HG03175 (cell line): ENCODE measurements around the gene GREB1.

Source experiments
- ATAC-seq: cut with Tn5 transposase; IDR thresholded peaks from one replicate; pipeline ENCODE4 v1.9.1; 2021; ENCODE audit warnings: mild to moderate bottlenecking, moderate library complexity; ENCODE audit not compliant: unreplicated experiment

Gene GREB1

GRCh38 chr2:11533278-11534070 lies at the start of gene GREB1:
Gene GREB1 (plus strand): TSS chr2:11534045. CDS start chr2:11556615, 22,570 bp downstream.
- ATAC-seq, result no peak

GRCh38 chr2:11488809-11489208 lies 45.0 kb upstream of the GREB1 start:
- ATAC-seq, result no peak

GRCh38 chr2:11490194-11490593 lies 43.7 kb upstream of the GREB1 start:
- no peak for ATAC-seq

GRCh38 chr2:11491348-11491933 lies 42.4 kb upstream of the GREB1 start:
- no peak for ATAC-seq

- no peak for ATAC-seq
Measured at GRCh38 chr2:11492244-11492643, 41.6 kb upstream of the GREB1 start.

- no peak for ATAC-seq
Measured at GRCh38 chr2:11492720-11493119, 41.1 kb upstream of the GREB1 start.

GRCh38 chr2:11493282-11493681 lies 40.6 kb upstream of the GREB1 start:
- ATAC-seq, result no peak

GRCh38 chr2:11494310-11494709 lies 39.5 kb upstream of the GREB1 start:
- ATAC-seq, result no peak

GRCh38 chr2:11495844-11496681 lies 37.8 kb upstream of the GREB1 start:
- ATAC-seq, result no peak

- ATAC-seq, result peak; percentile 92
Measured at GRCh38 chr2:11498543-11499034, 35.3 kb upstream of the GREB1 start.

- no peak for ATAC-seq
Measured at GRCh38 chr2:11499081-11499743, 34.6 kb upstream of the GREB1 start.

GRCh38 chr2:11500702-11501303 lies 33.0 kb upstream of the GREB1 start:
- no peak for ATAC-seq

GRCh38 chr2:11502740-11503292 lies 31.0 kb upstream of the GREB1 start:
- ATAC-seq, result no peak

- ATAC-seq, result no peak
Measured at GRCh38 chr2:11503354-11503927, 30.4 kb upstream of the GREB1 start.

GRCh38 chr2:11505652-11506610 lies 27.9 kb upstream of the GREB1 start:
- peak; percentile 56 for ATAC-seq

- ATAC-seq, result no peak
Measured at GRCh38 chr2:11506611-11506969, 27.3 kb upstream of the GREB1 start.

- no peak for ATAC-seq
Measured at GRCh38 chr2:11507517-11507916, 26.3 kb upstream of the GREB1 start.

- no peak for ATAC-seq
Measured at GRCh38 chr2:11508279-11508678, 25.6 kb upstream of the GREB1 start.
